RWPE1 (cell line): Measurements from ENCODE around the gene SCAMP1.
"Not testable (repeated sequence)": the region's sequence is repeated elsewhere in the genome, so short reads cannot be mapped to it uniquely, and the experiment has no call there.

Experiments used
- CTCF ChIA-PET: fragments of 350-600 bp; sonication (Branson Sonifier 250); formaldehyde crosslinking; extraction: SDS; loops from one replicate; lab custom pipeline; 2021; lab: Yijun Ruan, JAX
- POLR2A ChIA-PET: fragments of 400-600 bp; formaldehyde crosslinking; extraction: SDS; loops from one replicate; lab custom pipeline; 2020; ENCODE audit warnings: antibody characterized with exemption; ENCODE audit not compliant: low non-redundant PET; lab: Yijun Ruan, JAX
- DNase-seq: peaks from one replicate; pipeline ENCODE4 v3.0.0; 2012; ENCODE audit warnings: low spot score
- H3K27ac ChIP-seq: fragments of 450-650 bp; 2 replicates; pipeline ENCODE4 v1.5.1; 2017
- TF ChIP-seq, protein P1 (sequence below): fragments of 450-650 bp; conservative IDR thresholded peaks from 2 replicates; pipeline ENCODE4 v1.5.1; 2017; ENCODE audit warnings: low read depth, mild to moderate bottlenecking

The SCAMP1 gene

DNA sequence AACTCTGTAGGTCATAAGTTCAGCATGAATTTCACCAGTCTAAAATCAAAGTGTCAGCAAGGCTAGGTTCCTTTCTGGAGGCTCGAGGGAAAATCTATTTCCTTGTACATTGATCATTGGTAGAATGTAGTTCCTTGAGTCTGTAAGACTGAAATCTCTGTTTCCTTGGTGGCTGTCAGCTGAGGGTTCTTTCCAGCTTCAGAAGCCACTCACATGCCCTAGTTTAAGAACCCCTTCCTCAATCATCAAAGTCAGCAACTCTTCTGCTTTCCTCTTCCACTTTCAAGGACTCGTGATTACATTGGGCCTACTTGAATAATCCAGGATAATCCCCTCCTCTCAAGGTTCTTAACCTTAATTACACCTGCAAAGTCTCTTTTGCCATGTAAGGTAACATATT, 4.9 kb upstream of the SCAMP1 start:
- no peak for DNase-seq
- ChIA-PET CTCF (no interaction called here), POLR2A (no interaction called here)
- H3K27ac ChIP-seq = no peak overlapping the region
- TF ChIP-seq, protein P1, sequence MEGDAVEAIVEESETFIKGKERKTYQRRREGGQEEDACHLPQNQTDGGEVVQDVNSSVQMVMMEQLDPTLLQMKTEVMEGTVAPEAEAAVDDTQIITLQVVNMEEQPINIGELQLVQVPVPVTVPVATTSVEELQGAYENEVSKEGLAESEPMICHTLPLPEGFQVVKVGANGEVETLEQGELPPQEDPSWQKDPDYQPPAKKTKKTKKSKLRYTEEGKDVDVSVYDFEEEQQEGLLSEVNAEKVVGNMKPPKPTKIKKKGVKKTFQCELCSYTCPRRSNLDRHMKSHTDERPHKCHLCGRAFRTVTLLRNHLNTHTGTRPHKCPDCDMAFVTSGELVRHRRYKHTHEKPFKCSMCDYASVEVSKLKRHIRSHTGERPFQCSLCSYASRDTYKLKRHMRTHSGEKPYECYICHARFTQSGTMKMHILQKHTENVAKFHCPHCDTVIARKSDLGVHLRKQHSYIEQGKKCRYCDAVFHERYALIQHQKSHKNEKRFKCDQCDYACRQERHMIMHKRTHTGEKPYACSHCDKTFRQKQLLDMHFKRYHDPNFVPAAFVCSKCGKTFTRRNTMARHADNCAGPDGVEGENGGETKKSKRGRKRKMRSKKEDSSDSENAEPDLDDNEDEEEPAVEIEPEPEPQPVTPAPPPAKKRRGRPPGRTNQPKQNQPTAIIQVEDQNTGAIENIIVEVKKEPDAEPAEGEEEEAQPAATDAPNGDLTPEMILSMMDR = no peak

DNA sequence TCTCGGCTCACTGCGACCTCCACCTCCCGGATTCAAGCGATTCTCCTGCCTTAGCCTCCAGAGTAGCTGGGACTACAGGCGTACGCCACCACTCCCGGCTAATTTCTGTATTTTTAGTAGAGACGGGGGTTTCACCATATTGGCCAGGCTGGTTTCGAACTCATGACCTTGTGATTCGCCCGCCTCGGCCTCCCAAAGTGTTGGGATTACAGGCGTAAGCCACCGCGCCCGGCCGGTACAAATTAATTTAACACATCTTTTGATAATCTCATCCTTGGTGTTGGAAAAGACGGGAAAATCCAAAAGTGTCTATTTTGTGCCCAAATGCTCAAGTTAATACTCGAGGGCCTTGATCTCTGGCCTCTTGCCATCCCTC, 974 bp upstream of the SCAMP1 start:
- not testable (repeated sequence) for DNase-seq
- POLR2A ChIA-PET = interaction anchor here (0.6 to 1.4 kb wide), 2 partner anchors 65 to 269 kb away, joined by 3 to 10 read pairs; partner anchors contain the start of gene AP3B1
- H3K27ac ChIP-seq = peak overlapping the region; percentile 92
- CTCF ChIA-PET = interaction anchor here (0.6 to 0.7 kb wide), 2 partner anchors 39 to 189 kb away, joined by 5 read pairs; no protein-coding TSS in a partner anchor

DNA sequence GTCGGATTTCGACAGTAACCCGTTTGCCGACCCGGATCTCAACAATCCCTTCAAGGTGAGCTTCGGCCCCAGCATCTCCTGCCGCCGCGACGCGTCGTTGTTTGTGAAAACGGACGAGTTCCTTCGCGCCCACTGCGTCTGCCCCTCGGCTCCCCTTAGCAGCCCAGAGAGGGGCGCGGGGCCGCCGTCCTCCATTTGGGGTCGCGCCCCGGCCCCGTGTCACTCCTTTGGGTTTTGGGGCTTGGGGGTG, 182 bp downstream of the SCAMP1 start:
- POLR2A ChIA-PET = interaction anchor here (0.5 to 1.4 kb wide), 2 partner anchors 66 to 1896 kb away, joined by 3 to 10 read pairs; partner anchors contain the start of gene AP3B1
- DNase-seq = no peak
- peak overlapping the region; percentile 92 for H3K27ac ChIP-seq
- TF ChIP-seq, protein P1 = 0 out of 2 replicates have a peak, but pooled peaks have one; percentile 4
- CTCF ChIA-PET = interaction anchor here (0.5 to 1.3 kb wide), 6 partner anchors 12 to 347 kb away, joined by 3 to 5 read pairs (median 3); no protein-coding TSS in a partner anchor

DNA sequence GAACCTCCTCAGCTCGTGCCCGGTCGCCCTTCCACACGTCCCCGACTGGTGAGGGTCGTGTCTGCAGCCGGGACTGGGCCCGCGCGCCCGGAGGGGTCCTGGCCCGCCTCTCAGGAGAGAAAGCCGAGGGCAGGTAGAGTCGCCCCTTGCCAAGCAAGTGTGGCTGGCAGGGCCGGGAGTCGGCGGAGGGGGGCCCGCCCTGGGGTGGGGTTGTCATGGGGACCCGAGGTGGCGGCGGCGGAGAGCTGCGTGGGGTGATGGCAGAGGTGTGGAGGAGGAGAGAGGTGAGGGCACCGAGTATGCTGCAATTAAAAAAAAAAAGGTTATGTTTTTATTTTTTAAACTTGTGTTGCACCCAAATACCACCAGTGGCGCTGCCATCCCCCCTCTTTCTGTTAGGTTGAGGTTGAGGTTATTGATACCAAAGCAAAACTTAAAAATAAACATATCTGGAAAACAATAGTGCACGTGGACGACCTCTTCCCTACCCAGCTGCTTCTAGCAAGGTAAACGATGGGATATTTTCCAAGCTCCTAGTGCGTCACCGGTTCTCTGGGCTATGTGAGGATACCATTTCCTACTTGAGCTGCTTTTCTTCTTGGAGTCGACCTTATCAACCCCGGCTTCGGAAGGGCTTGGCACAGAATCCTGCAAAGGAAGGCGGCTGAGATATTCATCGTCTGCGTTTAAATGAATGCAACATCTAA, 660 bp downstream of the SCAMP1 start:
- peak overlapping the region; percentile 92 for H3K27ac ChIP-seq
- TF ChIP-seq, protein P1 = 0 out of 2 replicates have a peak, but pooled peaks have one; percentile 2
- CTCF ChIA-PET = interaction anchor here (0.5 to 1.3 kb wide), 7 partner anchors 11 to 347 kb away, joined by 3 to 5 read pairs (median 3); no protein-coding TSS in a partner anchor
- POLR2A ChIA-PET = interaction anchor here (0.5 to 1.4 kb wide), 3 partner anchors 27 to 1896 kb away, joined by 3 to 10 read pairs (median 4); partner anchors contain the start of gene AP3B1
- peak; percentile 84 for DNase-seq

DNA sequence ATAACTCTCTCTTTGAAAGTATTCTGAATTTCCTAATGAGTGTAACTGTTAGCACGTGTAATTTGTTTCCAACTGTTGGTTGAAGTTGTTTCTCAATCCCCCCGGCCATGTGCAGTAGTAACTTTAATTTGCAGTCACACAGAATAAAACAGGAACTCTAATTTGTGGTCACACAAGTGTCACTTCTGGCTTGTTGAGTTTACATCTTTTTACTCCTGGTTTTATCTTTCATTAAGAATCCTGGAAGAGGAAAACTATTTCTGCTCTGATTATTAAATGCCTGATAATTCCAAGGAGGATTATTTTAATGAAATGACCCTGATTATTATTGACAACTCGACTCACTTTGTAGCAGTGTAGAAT, 1.2 kb downstream of the SCAMP1 start:
- TF ChIP-seq, protein P1 = no peak
- CTCF ChIA-PET = interaction anchor here (0.6 to 1.3 kb wide), 2 partner anchors 26 to 107 kb away, joined by 3 to 4 read pairs; no protein-coding TSS in a partner anchor
- POLR2A ChIA-PET = interaction anchor here (0.7 kb wide), 1 partner anchor 27 kb away, joined by 4 read pairs; no protein-coding TSS in a partner anchor
- DNase-seq = no peak
- peak overlapping the region; percentile 92; the same call in 1 of the 2 replicates for H3K27ac ChIP-seq

DNA sequence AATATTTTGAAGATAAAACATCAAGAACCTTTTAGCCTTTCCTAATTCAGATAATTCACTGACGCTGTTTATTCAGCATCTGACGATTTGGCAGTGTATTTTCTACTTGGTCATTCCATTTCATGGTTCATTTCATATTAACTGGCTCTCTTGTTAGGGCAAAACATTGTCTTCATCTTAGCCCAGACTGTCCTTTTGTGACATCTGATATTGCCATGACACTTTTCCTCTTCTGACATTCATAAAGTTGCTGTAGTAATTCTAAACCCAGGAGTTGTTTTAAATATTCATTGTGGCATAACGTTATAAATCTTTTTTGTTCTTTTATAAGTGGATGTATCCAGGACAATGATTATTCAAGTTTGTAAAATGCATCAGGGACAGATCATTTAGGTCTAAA, 1.8 kb downstream of the SCAMP1 start:
- ChIA-PET POLR2A (no interaction called here), CTCF (no interaction called here)
- TF ChIP-seq, protein P1 = no peak
- no peak for DNase-seq
- H3K27ac ChIP-seq = no peak overlapping the region

DNA sequence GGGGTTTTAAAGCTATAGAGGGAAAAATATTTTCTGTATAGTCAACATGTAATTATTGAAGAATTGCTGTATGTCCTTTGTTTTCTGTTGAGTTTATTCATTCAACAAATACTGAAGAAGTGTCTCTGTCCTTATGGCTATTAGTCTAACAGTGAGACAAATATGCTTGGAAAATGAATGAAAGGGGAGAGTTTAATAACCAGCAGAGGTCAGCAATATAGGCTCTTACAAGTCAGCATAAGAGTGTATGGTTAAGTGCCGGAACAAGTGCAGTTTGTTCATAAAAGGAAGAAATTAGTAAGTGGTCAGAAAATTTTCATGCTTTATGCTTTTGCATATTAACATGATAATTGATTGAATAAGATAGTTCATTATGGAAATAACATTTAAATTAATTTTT, 3.6 kb downstream of the SCAMP1 start:
- TF ChIP-seq, protein P1 = 0 out of 2 replicates have a peak, but pooled peaks have one; percentile 7
- CTCF ChIA-PET = interaction anchor here (0.6 to 1.0 kb wide), 2 partner anchors 43 to 661 kb away, joined by 3 to 4 read pairs; no protein-coding TSS in a partner anchor
- no peak for DNase-seq
- POLR2A ChIA-PET = no interaction called here
- no peak overlapping the region for H3K27ac ChIP-seq
